G401 (cell line): ENCODE results near the gene IRF2BP2. TPM values are rescaled to one million over a fixed set of nuclear protein-coding genes. Genes with fewer than 3 reads are reported as not detected.

ENCODE experiments used
- total RNA-seq: library from RNA; depleted of rRNA; stranded (reverse); fragments of >200 nt; shearing (Covaris generic); gene quantifications from 2 replicates; pipeline ENCODE4 v1.2.3, GENCODE V29; 2014; rRNA removed

IRF2BP2 gene
- total RNA-seq, 1 experiment from 2014 or later = 44.7 TPM

Other genes with a start within 250 kb of the IRF2BP2 start
- gene COA6, start 236.7 kb downstream of the IRF2BP2 start, total RNA-seq = 72.8 and 82.1 TPM in 2 replicates
- gene TARBP1, start 131.0 kb downstream of the IRF2BP2 start, total RNA-seq = 19.8 and 21.7 TPM in 2 replicates